OCI-LY1 (cell line): ENCODE data around the gene LDLR.

ENCODE experiments used
- CTCF ChIP-seq: fragments of 200-600 bp; sonication (generic), shearing (Covaris generic); IDR thresholded peaks from 2 replicates; pipeline ENCODE4 v1.5.1; 2017; ENCODE audit warnings: mild to moderate bottlenecking, antibody characterized with exemption, low read length, moderate library complexity, mixed read lengths
- EZH2 ChIP-seq: fragments of 200-600 bp; sonication (generic), shearing (Covaris generic); IDR thresholded peaks from 2 replicates; pipeline ENCODE4 v1.8.0; 2017; ENCODE audit warnings: borderline replicate concordance, mixed run types, mild to moderate bottlenecking, antibody characterized with exemption, low read length, moderate library complexity, mixed read lengths

GRCh38 chr19:11159598-11160439 is 70.6 kb downstream of the LDLR start:
- TF ChIP-seq CTCF (no peak), EZH2 (no peak)
